ENCODE data around the gene ITPR3. TPM values are rescaled to one million over a fixed set of nuclear protein-coding genes. Genes with fewer than 3 reads are reported as not detected.

Gene ITPR3
- total RNA-seq, 1 donor from 2014 or later = 6.4 TPM

DNA sequence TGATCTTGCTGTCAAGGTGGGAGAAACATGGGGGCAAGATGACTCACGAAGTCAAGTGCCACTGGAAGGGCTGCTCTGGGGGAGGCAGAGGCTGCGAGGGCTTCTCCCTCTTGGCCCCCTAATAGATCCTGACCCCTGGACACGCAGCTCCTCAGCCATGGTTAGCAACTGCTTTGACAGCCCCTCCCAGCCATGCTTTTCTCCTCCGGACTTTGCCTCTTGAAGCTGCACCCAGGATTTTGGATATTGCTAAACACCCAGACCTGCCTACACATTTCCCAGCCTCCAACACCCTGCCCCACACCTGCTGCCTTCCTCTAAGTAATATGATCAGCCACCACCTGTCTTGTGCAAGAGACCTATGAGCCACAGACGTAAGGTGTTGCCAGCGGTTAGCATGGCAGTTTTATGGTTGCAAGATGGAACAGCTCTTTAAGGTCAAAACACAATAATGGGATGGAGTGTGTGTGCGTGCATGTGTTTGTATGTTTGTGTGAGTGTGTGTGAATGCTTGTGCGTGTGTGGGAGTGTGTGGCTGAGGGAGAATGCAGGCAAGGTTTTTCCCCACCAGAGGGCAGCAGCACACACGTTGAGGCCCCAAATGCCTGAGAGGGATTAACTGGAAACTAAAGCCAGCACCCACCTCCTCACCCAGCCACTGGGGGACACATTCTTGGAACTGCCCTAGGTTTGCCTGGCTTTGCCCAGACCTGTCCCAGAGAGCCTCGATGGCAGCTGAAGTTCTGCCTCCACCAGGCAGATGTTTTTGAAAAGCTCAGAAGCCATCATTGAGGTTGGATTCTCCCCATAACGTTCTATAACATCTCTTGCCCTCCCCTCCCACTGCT lies 123.1 kb downstream of the ITPR3 start:
- no peaks in the 10 kb centered on the region for H3K36me3 Mint-ChIP-seq
- H3K27ac Mint-ChIP-seq = no peak overlapping the region
- H3K27me3 Mint-ChIP-seq (ENCODE audit: low read depth) = no peaks in the 10 kb centered on the region
- TF ChIP-seq, protein P1, sequence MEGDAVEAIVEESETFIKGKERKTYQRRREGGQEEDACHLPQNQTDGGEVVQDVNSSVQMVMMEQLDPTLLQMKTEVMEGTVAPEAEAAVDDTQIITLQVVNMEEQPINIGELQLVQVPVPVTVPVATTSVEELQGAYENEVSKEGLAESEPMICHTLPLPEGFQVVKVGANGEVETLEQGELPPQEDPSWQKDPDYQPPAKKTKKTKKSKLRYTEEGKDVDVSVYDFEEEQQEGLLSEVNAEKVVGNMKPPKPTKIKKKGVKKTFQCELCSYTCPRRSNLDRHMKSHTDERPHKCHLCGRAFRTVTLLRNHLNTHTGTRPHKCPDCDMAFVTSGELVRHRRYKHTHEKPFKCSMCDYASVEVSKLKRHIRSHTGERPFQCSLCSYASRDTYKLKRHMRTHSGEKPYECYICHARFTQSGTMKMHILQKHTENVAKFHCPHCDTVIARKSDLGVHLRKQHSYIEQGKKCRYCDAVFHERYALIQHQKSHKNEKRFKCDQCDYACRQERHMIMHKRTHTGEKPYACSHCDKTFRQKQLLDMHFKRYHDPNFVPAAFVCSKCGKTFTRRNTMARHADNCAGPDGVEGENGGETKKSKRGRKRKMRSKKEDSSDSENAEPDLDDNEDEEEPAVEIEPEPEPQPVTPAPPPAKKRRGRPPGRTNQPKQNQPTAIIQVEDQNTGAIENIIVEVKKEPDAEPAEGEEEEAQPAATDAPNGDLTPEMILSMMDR (IDR thresholded peaks at IDR 0.05; ENCODE audit: unreplicated experiment) = peak; percentile 71
- H3K9me3 Mint-ChIP-seq = no peaks in the 10 kb centered on the region
- peak; percentile 53 to 84 for DNase-seq (ENCODE audit: low spot score in 2 of 2, unreplicated experiment in 2 of 2)
- H3K4me3 Mint-ChIP-seq = no peak overlapping the region
- H3K4me1 Mint-ChIP-seq = peaks cover 45% of the 10 kb centered on the region

DNA sequence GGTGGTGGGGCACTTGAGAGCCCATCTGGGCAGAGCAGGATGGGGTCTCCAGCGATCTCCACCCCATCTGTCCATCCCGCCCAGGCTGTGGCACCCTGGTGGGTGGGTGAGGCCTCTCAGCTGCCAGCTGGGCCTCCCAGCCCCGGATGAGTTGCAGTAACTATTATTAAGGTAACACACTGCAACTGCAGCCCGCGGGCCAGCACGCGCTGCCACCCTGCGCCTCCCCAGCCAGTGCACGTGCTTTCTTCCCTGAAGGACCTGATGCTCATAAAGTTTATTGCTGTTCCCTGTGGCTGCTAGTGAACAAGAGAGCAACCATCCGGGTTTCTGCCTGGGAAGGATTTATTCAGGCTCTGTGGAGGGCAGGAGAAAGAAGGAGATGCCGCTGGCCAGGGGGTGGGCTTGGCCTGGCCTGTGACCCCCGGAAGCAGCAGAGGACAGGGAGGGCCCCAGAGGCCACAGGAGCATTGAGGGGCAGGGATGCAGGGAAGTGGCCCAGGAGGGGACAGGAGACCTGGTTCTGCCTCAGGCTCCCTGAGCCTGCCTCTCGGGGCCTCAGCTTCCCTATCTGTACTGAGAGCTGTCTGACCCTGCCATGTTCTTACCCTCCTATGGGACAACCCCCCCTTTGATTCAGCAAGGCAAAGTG lies 123.9 kb downstream of the ITPR3 start:
- no peaks in the 10 kb centered on the region for H3K9me3 Mint-ChIP-seq
- H3K36me3 Mint-ChIP-seq = no peaks in the 10 kb centered on the region
- no peak for DNase-seq (ENCODE audit: low spot score in 2 of 2, unreplicated experiment in 2 of 2)
- H3K27me3 Mint-ChIP-seq (ENCODE audit: low read depth) = no peaks in the 10 kb centered on the region
- TF ChIP-seq, protein P1 (IDR thresholded peaks at IDR 0.05; ENCODE audit: unreplicated experiment) = no peak
- no peak overlapping the region for H3K4me3 Mint-ChIP-seq
- H3K27ac Mint-ChIP-seq = peak overlapping the region; percentile 43
- peaks cover 45% of the 10 kb centered on the region for H3K4me1 Mint-ChIP-seq

DNA sequence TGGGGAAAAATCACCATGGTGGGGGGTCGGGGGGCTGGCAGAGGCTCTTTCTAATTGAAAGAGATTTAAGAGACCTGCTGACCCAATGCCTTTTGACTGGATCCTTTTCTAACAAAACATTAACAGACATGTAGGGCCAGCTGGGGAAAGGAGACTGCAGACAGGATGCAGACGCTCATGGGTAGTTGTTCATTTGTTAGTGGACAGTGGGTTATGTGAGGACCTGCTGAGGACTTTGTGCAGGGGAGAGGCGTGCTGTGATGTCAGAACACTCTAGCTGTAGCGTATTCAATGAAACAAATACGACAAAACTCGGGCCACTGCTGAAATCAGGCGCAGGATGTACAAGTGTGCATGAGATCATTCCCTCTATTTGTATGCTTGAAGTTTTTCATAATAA lies 124.4 kb downstream of the ITPR3 start:
- no peak for DNase-seq (ENCODE audit: low spot score in 2 of 2, unreplicated experiment in 2 of 2)
- TF ChIP-seq, protein P1 (IDR thresholded peaks at IDR 0.05; ENCODE audit: unreplicated experiment) = no peak
- H3K27me3 Mint-ChIP-seq (ENCODE audit: low read depth) = no peaks in the 10 kb centered on the region
- peaks cover 45% of the 10 kb centered on the region for H3K4me1 Mint-ChIP-seq
- H3K9me3 Mint-ChIP-seq = no peaks in the 10 kb centered on the region
- H3K36me3 Mint-ChIP-seq = no peaks in the 10 kb centered on the region
- H3K4me3 Mint-ChIP-seq = no peak overlapping the region
- peak overlapping the region; percentile 52 for H3K27ac Mint-ChIP-seq

Small RNA genes within 50 kb of the gene (microRNA-seq; reads per million reads assigned to microRNA genes)
- 0.88 reads per million for gene MIR3934

Other genes with a start within 250 kb of the ITPR3 start
- 30.1 to 31.3 TPM (median 30.3 TPM) in 3 replicates for gene KIFC1, start 229.5 kb upstream of the ITPR3 start, total RNA-seq
- gene PHF1, start 210.3 kb upstream of the ITPR3 start, total RNA-seq = 61.0 to 63.6 TPM (median 63.0 TPM) in 3 replicates
- gene CUTA, start 203.2 kb upstream of the ITPR3 start, total RNA-seq = 238 to 239 TPM (median 239 TPM) in 3 replicates
- gene SYNGAP1, start 201.3 kb upstream of the ITPR3 start, total RNA-seq = 57.7 to 66.1 TPM (median 65.1 TPM) in 3 replicates
- gene ZBTB9, start 166.7 kb upstream of the ITPR3 start, total RNA-seq = 9.6 to 10.2 TPM (median 10.0 TPM) in 3 replicates
- 14.0 to 15.1 TPM (median 15.0 TPM) in 3 replicates for gene BAK1, start 41.0 kb upstream of the ITPR3 start, total RNA-seq
- gene UQCC2, start 90.4 kb downstream of the ITPR3 start, total RNA-seq = 79.0 to 79.6 TPM (median 79.4 TPM) in 3 replicates
- gene IP6K3, start 125.6 kb downstream of the ITPR3 start, total RNA-seq = 0.11 to 0.16 TPM in 2 of 3 replicates, not detected in the other
- 80.6 to 85.3 TPM (median 82.2 TPM) in 3 replicates for gene LEMD2, start 167.8 kb downstream of the ITPR3 start, total RNA-seq
- gene MLN, start 182.7 kb downstream of the ITPR3 start, total RNA-seq = not detected in 3 replicates